Osteoblast (primary cell): ENCODE measurements around the gene ZNF93. TPM values are rescaled to one million over a fixed set of nuclear protein-coding genes. Genes with fewer than 3 reads are reported as not detected.
A peak's percentile ranks its signal among the peaks of the same experiment; 100 is the strongest.
"Not testable (repeated sequence)": the region's sequence is repeated elsewhere in the genome, so short reads cannot be mapped to it uniquely, and the experiment has no call there.

ENCODE experiments used
- DNase-seq: peaks from one replicate; pipeline ENCODE4 v3.0.0; 2011; ENCODE audit warnings: low spot score, mixed read lengths; ENCODE audit not compliant: insufficient read length; ENCODE audit errors: missing footprints
- H2AFZ ChIP-seq: 2 replicates; pipeline ENCODE4 v1.6.0; 2011; ENCODE audit warnings: mild to moderate bottlenecking, low read length
- H3K27ac ChIP-seq: 2 replicates; pipeline ENCODE4 v1.5.1; 2011; ENCODE audit warnings: mild to moderate bottlenecking, low read depth, low read length, moderate library complexity
- H3K27me3 ChIP-seq: 2 replicates; pipeline ENCODE4 v1.6.0; 2012; ENCODE audit warnings: mild to moderate bottlenecking, control low read depth, inconsistent platforms, low read length, moderate library complexity; ENCODE audit not compliant: insufficient read depth
- H3K36me3 ChIP-seq: 2 replicates; pipeline ENCODE4 v1.5.1; 2011; ENCODE audit warnings: mild to moderate bottlenecking, low read length, control low read depth, moderate library complexity; ENCODE audit not compliant: insufficient read depth
- H3K4me1 ChIP-seq: 2 replicates; pipeline ENCODE4 v1.5.1; 2011; ENCODE audit warnings: mild to moderate bottlenecking, low read length, control low read depth, moderate library complexity; ENCODE audit not compliant: insufficient read depth
- H3K4me2 ChIP-seq: 2 replicates; pipeline ENCODE4 v1.6.0; 2011; ENCODE audit warnings: mild to moderate bottlenecking, low read length; ENCODE audit not compliant: insufficient read depth
- H3K4me3 ChIP-seq: fragments of 200-600 bp; sonication (generic); 3 replicates; pipeline ENCODE4 v1.5.1; 2012; ENCODE audit warnings: mild to moderate bottlenecking, low read length, inconsistent platforms; ENCODE audit not compliant: insufficient read depth
- H3K79me2 ChIP-seq: 2 replicates; pipeline ENCODE4 v1.6.0; 2012; ENCODE audit warnings: mild to moderate bottlenecking, low read length, control low read depth, inconsistent platforms; ENCODE audit not compliant: insufficient read depth
- H3K9me3 ChIP-seq: 2 replicates; pipeline ENCODE4 v1.5.1; 2011; ENCODE audit warnings: low read depth, low read length, control low read depth
- H4K20me1 ChIP-seq: 2 replicates; pipeline ENCODE4 v1.6.0; 2012; ENCODE audit warnings: mild to moderate bottlenecking, low read length, control low read depth; ENCODE audit not compliant: insufficient read depth
- CTCF ChIP-seq: IDR thresholded peaks from 2 replicates; pipeline ENCODE4 v1.5.1; 2011; ENCODE audit warnings: mild to moderate bottlenecking, low read depth, low read length, moderate library complexity; ENCODE audit errors: extremely low read depth
- total RNA-seq: library from RNA; depleted of rRNA; stranded (reverse); fragments of >200 nt; gene quantifications from 2 replicates; pipeline ENCODE4 v1.2.3, GENCODE V29; 2012

Gene ZNF93
- total RNA-seq, 1 donor: 5.1 TPM

DNA sequence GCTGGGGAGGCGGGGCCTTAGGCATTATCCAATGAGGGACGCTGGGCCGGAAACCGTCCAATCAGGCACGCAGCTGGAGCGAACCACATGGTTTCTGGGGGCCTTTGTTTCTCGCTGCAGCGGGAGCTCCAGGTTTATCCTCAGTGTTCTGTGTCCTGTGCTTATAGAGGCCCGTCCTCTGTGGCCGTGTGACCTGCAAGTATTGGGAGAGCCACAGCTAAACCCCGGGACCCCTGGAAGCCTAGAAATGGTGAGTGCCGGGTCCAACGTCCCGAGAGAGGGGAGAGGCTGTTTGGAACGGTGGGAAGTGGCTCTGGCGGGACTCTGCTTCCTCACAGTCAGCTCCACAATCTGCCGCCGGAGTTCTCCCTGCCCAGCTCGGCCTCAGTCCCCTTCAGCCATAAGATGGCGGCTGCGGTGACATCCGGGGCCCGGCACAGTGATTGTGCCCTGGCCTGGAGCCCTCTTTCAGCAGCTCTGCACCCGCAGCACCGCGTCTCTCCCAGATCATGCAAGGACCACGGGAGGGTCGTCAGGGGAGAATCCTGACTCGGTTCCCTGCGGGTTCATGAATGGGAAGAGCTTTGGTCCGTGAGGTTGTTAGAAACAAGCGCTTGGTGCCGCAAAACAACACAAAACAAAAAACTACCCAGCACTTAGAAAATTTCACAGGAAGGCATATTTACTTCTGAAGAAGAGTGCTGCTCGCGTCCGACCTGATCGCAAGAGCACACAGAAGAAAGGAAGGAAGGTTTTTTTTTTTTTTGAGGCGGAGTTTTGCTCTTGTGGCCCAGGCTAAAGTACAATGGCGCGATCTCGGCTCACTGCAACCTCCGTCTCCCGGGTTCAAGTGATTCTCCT lies 34.8 kb upstream of the ZNF93 start, which contains the start of gene ZNF253:
Gene ZNF253 (plus strand): TSS at position 133 of the 861 bp plus-strand sequence. CDS start 115 bp downstream, at position 248.
- Histone ChIP-seq H3K4me3 (peak within 1 kb of the TSS; percentile 94), H4K20me1 (no peaks in the 10 kb centered on the region), H2AFZ (peak within 1 kb of the TSS; percentile 100), H3K4me2 (peak within 1 kb of the TSS; percentile 93), H3K27ac (peak within 1 kb of the TSS; percentile 83), H3K27me3 (no peaks in the 10 kb centered on the region), H3K9me3 (no peaks in the 10 kb centered on the region), H3K4me1 (peaks cover 4% of the 10 kb centered on the region), H3K79me2 (peaks cover 34% of the 10 kb centered on the region), H3K36me3 (no peaks in the 10 kb centered on the region)
- no peak for TF ChIP-seq CTCF
- peak; percentile 98 for DNase-seq

DNA sequence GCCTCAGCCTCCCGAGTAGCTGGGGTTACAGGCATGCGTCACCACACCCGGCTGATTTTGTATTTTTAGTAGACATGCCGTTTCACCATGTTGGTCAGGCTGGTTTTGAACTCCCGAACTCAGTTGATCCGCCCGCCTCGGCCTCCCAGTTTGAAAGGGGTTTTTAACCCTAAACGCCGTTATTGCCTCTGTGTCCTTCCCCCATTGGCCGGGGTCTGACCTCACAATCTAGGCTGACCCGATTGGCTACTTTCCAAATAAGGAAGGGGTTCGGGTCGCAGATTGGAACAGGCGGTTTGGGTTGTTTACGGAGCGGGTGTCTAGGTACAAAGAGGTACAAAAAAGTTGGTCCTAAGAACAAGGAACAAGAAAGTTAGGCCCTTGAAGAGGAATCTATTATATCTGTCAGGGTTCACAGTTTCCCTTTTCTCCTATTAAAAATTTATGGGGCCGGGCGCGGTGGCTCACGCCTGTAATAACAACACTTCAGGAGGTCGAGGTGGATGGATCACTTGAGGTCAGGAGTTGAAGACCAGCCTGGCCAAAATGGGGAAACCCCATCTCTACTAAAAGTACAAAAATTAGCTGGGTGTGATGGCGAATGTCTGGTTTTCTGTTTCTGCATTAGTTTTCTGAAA lies 34.0 kb upstream of the ZNF93 start:
- Histone ChIP-seq H3K4me2 (peak overlapping the region; percentile 93), H3K4me1 (peaks cover 4% of the 10 kb centered on the region), H3K27me3 (no peaks in the 10 kb centered on the region), H3K79me2 (peaks cover 41% of the 10 kb centered on the region), H3K27ac (peak overlapping the region; percentile 83), H2AFZ (peak overlapping the region; percentile 100), H3K4me3 (peak overlapping the region; percentile 94), H3K9me3 (peaks cover 2% of the 10 kb centered on the region), H3K36me3 (no peaks in the 10 kb centered on the region), H4K20me1 (no peaks in the 10 kb centered on the region)
- TF ChIP-seq CTCF: no peak
- peak; percentile 22 for DNase-seq

- H3K4me2 ChIP-seq, H4K20me1 ChIP-seq, H3K27me3 ChIP-seq, H3K36me3 ChIP-seq, H2AFZ ChIP-seq, H3K9me3 ChIP-seq, H3K4me3 ChIP-seq, DNase-seq, H3K27ac ChIP-seq, H3K4me1 ChIP-seq: not testable (repeated sequence)
- peaks cover 44% of the 10 kb centered on the region for H3K79me2 ChIP-seq
Observed at GRCh38 chr19:19870086-19870485, 30.7 kb upstream of the ZNF93 start.

GRCh38 chr19:19871932-19872331 lies 28.8 kb upstream of the ZNF93 start:
- no peak overlapping the region for H3K4me3 ChIP-seq
- H4K20me1 ChIP-seq: no peaks in the 10 kb centered on the region
- no peaks in the 10 kb centered on the region for H3K36me3 ChIP-seq
- H2AFZ ChIP-seq: no peak overlapping the region
- H3K4me2 ChIP-seq: no peak overlapping the region
- peaks cover 4% of the 10 kb centered on the region for H3K4me1 ChIP-seq
- H3K27me3 ChIP-seq: no peaks in the 10 kb centered on the region
- TF ChIP-seq CTCF: no peak
- H3K27ac ChIP-seq: no peak overlapping the region
- peak; percentile 17 for DNase-seq
- H3K9me3 ChIP-seq: peaks cover 2% of the 10 kb centered on the region
- peaks cover 39% of the 10 kb centered on the region for H3K79me2 ChIP-seq
